ENCODE measurements around the gene RLN3.

DNA sequence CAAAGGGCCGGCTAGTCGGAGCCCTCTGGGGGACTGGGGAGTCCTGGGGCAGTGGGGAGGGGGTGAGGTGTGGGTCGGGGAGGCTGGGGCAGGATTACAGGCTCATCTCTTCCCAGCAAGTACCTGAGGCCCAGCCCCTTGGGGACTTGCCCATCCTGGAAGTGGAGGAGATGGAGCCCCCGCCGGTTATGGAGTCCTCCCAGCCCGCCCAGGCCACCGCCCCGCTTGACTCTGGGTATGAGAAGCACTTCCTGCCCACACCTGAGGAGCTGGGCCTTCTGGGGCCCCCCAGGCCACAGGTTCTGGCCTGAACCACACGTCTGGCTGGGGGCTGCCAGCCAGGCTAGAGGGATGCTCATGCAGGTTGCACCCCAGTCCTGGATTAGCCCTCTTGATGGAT is 24.0 kb downstream of the RLN3 start:
- no peak for TF ChIP-seq CTCF (IDR thresholded peaks at IDR 0.05)
- TF ChIP-seq POLR2AphosphoS5 (IDR thresholded peaks at IDR 0.05) = no peak
- no peak for TF ChIP-seq POLR2A (IDR thresholded peaks at IDR 0.05)
- no peak for TF ChIP-seq EP300 (IDR thresholded peaks at IDR 0.05)
